Smooth muscle cell of trachea (primary cell): ENCODE data around the gene TMEM63B. TPM values are rescaled to one million over a fixed set of nuclear protein-coding genes. Genes with fewer than 3 reads are reported as not detected.

Experiments
- total RNA-seq: library from RNA; depleted of rRNA; stranded (reverse); fragments of >200 nt; gene quantifications from 2 replicates; pipeline ENCODE4 v1.2.1, GENCODE V29; 2014

The TMEM63B gene
- total RNA-seq = 30.8 and 55.9 TPM in 2 replicates

GRCh38 chr6:44127186-44128019 lies at the start of gene TMEM63B, which contains the start of gene MRPL14:
TSS of gene TMEM63B (plus strand) at chr6:44127554. CDS start at chr6:44134585, 7,031 bp downstream.
TSS of gene MRPL14 (minus strand) at chr6:44127452. CDS start at chr6:44116611, 10,841 bp downstream.

DNA sequence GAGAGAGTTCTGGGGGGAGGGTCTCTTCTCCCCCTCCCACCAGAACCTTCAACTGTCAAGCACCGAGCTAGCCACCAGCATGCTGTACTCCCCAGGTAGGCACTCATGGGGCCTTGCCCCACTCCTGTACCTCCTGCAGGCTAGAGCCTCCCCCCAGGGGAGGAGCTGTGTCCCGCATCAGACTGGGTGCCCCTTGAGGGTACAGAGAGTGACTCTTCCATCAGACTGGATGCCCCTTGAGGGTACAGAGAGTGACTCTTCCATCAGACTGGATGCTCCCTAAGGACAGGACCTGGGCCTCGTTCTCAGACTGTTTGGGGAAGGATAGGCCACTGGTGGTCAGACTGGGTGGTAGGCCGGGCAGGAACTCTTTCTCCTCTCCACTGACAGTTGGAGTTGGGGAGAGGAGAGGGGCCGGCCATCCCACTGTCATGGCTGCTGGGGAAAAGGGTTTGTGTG lies 31.4 kb downstream of the TMEM63B start, which contains the start of gene CAPN11:
Gene CAPN11, plus strand, starts transcription at position 51 of the 459 bp plus-strand sequence. Its CDS starts 29 bp downstream, at position 80.

Other genes starting within 250 kb of the TMEM63B start
- 41.4 and 57.6 TPM in 2 replicates for gene MRPL14, start 102 bp upstream of the TMEM63B start, total RNA-seq
- 0.15 and 0.33 TPM in 2 replicates for gene CAPN11, start 31.3 kb downstream of the TMEM63B start, total RNA-seq
- 0.17 TPM in 1 of 2 replicates, not detected in the other for gene MYMX, start 89.4 kb downstream of the TMEM63B start, total RNA-seq
- gene SLC29A1, start 96.0 kb downstream of the TMEM63B start, total RNA-seq = 9.5 and 19.2 TPM in 2 replicates
- gene HSP90AB1, start 119.5 kb downstream of the TMEM63B start, total RNA-seq = 491 and 610 TPM in 2 replicates
- gene SLC35B2, start 130.0 kb downstream of the TMEM63B start, total RNA-seq = 82.6 and 106 TPM in 2 replicates
- 4.7 and 10.1 TPM in 2 replicates for gene NFKBIE, start 138.0 kb downstream of the TMEM63B start, total RNA-seq
- under 0.01 TPM in 2 replicates for gene TMEM151B, start 142.9 kb downstream of the TMEM63B start, total RNA-seq
- gene AARS2, start 185.8 kb downstream of the TMEM63B start, total RNA-seq = 24.1 and 28.1 TPM in 2 replicates
- gene SPATS1, start 215.1 kb downstream of the TMEM63B start, total RNA-seq = not detected in 2 replicates